NOMO-1 treated with DMSO at 0.1 percent for 48 hours (cell line): ENCODE measurements around the gene KRT77.
"Not testable (repeated sequence)": the region's sequence is repeated elsewhere in the genome, so short reads cannot be mapped to it uniquely, and the experiment has no call there.

Experiments
- DNase-seq: peaks from one replicate; lab custom pipeline; 2025; ENCODE audit not compliant: unreplicated experiment; lab: John Stamatoyannopoulos, UW

The KRT77 gene

DNA sequence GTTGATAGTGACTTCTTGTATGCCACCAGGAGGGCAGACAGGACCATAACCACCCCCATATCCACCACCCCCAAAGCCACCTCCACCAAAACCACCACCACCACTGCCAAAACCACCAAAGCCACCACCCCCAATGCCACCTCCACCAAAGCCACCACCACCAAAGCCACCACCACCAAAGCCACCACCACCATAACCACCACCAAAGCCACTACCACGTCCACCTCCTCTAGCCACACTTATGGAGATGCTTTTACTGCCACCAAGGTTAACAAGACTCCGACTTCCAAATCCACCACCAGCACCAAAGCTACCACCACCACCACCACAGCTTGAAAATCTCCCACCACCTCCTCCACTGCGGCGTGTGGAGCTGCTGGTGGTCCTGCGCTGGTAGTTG is 23.4 kb downstream of the KRT77 start:
- DNase-seq: no peak

DNA sequence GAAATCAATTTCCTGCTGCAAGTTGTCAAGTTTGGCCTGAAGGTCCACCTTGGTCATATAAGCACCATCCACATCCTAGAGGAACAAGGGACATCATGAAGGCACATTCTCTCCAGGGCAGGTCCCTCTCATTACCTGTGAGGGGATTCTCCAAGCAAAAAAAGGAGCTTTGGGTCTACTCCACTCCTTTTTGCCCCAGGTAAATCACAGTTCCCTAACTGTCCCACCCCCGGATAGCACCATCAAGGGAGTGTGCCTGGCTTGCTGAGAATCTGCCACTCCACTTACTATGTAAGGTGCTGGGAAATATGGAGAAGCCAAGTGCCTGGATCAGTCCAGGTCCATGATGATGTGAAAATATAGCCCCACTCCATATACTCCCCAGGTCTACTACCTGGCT is 25.7 kb downstream of the KRT77 start:
- no peak for DNase-seq

GRCh38 chr12:52677126-52677525 is 26.2 kb downstream of the KRT77 start:
- no peak for DNase-seq

- no peak for DNase-seq
Measured at GRCh38 chr12:52676163-52676562, 27.2 kb downstream of the KRT77 start.

DNA sequence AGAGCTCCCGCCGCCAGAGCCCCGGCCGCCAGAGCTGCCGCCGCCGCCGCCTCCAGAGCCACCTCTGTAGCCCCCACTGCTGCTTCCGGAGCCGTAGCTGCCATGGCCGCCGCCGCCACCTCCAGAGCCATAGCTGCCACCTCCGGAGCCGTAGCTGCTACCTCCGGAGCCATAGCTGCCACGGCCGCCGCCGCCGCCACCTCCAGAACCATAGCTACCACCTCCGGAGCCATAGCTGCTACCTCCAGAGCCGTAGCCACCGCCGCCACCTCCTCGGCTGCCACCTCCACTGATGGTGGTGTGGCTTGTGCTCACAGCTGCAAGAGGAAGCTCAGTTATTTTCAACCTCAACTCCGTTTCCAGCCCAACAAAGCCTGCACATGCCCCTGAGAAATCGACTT is 28.0 kb downstream of the KRT77 start:
- no peak for DNase-seq

DNA sequence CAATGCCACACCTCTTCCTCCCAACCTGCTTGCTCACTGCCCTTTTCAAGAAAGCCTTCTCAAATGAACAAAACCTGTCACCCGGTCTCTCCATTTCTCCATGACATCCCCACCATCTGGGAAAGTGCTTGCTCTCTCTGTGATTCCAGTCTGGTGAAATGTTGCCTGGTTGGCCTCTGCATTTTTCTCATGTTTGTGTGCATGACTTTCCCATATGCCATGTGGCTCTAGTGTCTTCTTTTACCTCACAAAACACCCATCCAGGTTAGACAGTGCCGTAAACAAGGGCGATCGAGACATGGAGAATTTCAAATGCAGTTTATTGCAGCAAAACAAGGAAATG is 28.9 kb downstream of the KRT77 start:
- no peak for DNase-seq

- no peak for DNase-seq
Measured at GRCh38 chr12:52673713-52674432, 29.5 kb downstream of the KRT77 start.

DNA sequence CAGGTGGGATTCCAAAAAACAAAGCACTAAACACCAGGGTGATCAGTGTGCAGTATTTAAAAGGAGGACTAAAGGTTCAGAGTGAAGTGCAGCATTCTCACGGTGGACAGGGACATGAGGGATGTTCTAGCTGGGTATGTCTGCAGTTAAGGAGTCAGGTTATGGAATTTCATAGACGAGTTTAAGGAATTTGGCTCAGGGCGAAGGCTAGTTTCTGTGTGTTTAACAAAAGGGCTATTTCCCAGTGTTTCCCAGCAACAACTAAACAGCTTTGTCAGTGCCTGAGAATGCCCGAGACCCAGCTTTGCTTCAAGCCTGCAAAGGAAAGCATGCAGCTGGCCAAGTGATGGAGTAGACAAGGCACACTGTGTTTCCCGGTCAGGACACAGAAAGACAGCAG is 30.1 kb downstream of the KRT77 start:
- DNase-seq: no peak

- DNase-seq: no peak
Measured at GRCh38 chr12:52672321-52672933, 30.9 kb downstream of the KRT77 start.

DNA sequence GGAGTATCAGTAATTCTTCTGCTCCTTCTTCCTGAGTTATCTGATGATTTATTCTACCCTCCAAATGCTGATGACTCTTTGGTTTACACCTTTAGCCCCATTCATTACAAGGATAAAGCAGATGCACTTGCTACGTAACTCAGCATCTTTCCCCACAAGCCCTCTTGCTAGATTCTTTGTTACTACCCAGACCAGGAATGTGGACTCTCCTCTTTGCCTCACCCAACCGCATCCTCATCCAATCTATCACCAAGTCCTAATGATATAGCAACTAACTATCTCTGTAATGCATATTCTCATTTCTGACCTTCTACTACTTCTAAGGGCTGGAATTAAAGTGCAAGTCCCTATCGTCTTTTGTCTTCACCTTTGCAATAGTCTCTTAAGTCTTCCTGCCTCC is 32.4 kb downstream of the KRT77 start:
- no peak for DNase-seq

DNA sequence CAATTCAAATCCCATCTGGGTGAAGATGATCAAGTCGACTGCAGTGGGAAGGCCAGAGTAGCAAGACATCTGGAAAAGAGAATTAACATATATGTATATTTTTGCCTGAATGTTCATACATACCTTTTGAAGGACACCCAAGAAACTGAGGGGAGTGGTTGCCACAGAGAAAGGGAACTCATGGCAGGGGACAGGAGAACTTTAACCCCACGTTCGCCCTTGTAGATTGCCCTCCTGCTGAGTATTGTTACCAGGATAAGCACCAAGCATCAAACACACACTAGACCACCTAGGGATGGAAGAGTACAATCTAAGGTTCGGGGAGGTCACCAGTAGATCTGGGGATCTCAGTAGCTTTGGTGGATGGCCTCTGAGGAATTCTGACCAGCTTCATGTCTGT is 32.8 kb downstream of the KRT77 start:
- DNase-seq: no peak

DNA sequence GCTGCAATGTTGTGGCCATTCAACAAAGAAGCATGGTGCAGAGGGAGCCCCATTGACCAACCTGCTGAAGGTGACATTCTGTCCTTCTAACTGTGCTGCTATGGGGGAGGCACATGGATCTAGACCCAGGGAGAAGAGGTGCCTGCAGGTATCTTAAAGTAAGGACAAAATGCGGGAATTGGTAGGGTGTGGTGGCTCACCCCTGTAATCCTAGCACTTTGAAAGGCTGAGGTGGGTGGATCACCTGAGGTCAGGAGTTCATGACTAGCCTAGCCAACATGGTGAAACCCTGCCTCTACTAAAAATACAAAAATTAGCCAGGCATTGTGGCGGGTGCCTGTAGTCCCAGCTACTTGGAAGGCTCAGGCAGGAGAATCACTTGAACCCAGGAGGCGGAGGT is 33.4 kb downstream of the KRT77 start:
- not testable (repeated sequence) for DNase-seq

- DNase-seq: no peak
Measured at GRCh38 chr12:52669426-52669825, 33.9 kb downstream of the KRT77 start.

DNA sequence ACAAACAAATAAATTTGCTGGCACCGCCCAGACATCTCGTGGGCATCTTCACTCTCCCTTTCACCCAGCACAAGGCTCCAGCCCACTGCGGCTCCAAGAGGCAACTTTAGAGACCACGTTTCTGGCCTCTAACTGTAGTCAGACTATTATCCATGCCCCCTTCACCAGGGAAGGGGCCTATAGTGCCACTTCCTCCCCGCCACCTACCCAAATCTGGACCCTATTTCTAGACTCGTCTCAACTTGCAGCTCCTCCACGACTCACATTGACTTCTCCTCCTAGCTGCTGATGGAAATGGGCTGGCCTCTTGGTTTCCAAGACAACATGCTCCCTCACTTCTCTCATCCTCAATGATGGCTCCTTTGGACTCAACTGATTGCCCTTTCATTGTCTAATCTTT is 35.4 kb downstream of the KRT77 start:
- no peak for DNase-seq

DNA sequence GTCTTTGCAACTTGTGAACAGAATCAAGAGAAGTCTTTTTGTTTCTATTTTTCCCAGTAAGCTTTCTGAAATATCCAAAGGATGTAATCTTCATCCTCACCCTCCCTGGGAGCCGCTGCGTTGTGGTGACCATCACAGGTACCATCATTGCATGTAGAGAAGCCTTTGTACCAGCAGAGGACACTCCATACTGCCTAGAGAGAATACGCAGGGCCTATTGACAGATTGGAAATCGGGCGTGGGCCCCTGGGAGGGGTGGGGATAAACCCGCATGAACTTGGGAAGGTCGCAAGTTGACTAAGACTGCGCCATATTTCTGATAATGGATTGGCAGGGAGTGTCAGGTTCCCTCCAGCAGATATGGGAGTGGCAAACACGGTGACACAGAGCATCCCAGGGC is 35.8 kb downstream of the KRT77 start:
- DNase-seq: no peak

GRCh38 chr12:52666471-52666870 is 36.9 kb downstream of the KRT77 start:
- DNase-seq: no peak

GRCh38 chr12:52663420-52663819 is 39.9 kb downstream of the KRT77 start:
- no peak for DNase-seq

GRCh38 chr12:52662918-52663229 is 40.5 kb downstream of the KRT77 start:
- DNase-seq: no peak

DNA sequence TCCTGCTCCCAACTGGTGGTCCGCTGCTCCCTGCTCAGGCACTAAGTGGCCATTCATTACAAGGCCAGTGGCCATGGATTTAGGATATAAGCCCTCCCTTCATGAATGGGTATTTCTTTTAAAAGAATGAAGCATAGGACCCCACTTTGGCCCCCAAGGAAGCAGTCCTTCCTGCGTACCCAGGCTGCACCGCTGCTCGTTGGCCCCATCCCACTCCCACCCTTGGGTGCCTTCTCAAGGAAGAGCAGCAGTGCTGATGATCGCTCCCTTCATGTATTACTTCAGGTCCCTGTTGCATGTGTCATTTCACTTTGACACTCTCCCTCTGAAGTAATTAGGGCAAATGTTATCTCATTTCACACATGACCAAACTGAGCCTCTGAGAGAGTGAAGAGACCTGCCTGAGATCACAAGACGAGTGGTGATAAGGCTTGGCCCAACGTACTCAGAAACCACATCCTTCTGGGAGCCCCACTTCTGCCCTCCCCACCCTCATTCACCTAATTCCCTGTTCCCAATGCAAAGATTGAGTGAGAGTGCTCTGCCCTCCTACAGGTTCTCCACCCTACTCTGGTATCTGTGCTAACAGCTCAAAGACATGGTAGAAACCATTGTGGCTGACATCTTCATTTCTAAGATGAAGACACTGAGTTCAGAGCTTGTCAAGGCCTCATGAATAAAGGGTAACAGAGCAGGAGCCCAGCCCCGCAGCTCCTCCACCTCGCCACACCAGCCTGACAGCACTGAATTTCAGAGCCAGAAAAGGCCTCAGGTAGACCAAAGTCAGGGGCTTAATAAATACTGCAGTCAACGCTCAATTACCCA is 41.0 kb downstream of the KRT77 start:
- no peak for DNase-seq

DNA sequence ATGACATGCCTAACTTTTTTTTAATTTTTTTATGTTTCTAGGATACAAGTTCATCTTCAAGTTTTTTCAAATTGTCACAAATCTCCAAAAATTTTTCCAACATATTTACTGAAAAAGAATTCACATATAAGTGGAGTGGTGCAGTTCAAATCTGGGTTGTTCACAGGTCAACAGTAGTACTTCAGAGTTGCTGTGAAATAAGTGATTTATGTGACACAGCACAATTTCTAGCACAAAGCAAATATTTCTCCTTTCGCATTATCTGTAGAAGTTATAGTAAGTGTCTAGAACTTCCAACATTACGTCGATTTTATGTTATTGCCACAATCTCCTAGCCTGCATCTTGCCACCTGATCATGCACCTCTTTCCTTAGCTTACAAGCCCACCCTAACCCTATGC is 41.7 kb downstream of the KRT77 start:
- no peak for DNase-seq

DNA sequence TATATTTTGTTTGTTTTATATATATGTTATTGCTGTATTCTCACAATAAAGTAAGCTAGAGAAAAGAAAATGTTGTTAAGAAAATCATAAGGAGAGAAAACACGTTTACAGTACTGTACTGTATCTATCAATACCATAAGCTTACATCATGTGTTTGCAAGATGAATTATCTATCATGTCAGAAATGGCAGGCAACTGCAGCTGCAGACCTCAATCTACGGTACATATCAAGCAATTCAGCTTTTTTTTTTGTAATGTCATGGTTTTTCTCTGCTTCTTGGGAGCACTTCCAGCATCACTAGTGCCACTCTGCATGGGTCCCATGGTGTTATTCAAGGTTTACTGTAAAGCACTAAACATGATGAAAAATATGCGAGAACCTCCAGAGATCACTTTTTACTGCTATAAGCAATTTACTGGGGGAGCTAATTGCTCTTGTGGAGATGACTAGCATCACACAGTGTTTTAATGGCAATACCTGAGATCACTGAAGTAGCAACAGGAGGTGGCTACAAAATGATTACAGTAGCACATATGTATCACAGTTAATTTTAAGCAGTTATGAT is 42.3 kb downstream of the KRT77 start:
- no peak for DNase-seq

DNA sequence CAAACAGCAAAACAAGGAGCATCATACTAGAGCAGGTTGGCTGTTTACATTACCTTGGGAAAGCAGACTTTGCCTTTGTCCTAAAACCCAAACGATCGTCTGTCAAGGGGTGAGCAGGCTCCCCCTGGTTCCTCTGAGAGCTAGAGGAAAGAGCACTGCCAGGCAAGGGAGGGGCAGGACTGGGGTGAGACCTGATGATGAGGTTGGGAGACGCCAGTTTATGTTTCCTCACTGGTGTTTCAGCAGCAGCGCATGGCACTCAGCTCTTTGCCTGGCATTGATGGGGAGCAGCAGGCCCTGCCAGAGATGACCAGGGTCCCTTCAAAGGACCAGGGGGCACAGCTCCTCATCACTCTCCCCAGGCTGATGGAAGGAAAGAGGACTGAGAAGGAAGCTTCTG is 43.4 kb downstream of the KRT77 start:
- no peak for DNase-seq
